ENCODE results near the gene SMTN.

SMTN gene

GRCh38 chr22:31133911-31134310, 52.8 kb downstream of the SMTN start:
- no peak for DNase-seq

GRCh38 chr22:31134688-31135087, 53.6 kb downstream of the SMTN start:
- DNase-seq = no peak

GRCh38 chr22:31135706-31136105, 54.6 kb downstream of the SMTN start:
- no peak for DNase-seq

- DNase-seq = no peak
Measured at GRCh38 chr22:31136155-31136554, 55.0 kb downstream of the SMTN start.

GRCh38 chr22:31136711-31137110, 55.6 kb downstream of the SMTN start:
- DNase-seq = no peak

GRCh38 chr22:31137721-31138120, 56.6 kb downstream of the SMTN start:
- no peak for DNase-seq

- DNase-seq = no peak
Measured at GRCh38 chr22:31138126-31138525, 57.0 kb downstream of the SMTN start.

- DNase-seq = no peak
Measured at GRCh38 chr22:31139066-31139465, 57.9 kb downstream of the SMTN start.

GRCh38 chr22:31139866-31140716, 59.0 kb downstream of the SMTN start, which contains the start of gene PLA2G3:
Gene PLA2G3 (minus strand): TSS chr22:31140508. CDS start chr22:31140354, 154 bp downstream.
- DNase-seq = no peak

GRCh38 chr22:31140746-31141145, 59.6 kb downstream of the SMTN start:
- DNase-seq = no peak

- DNase-seq = no peak
Measured at GRCh38 chr22:31141551-31141950, 60.4 kb downstream of the SMTN start.

GRCh38 chr22:31142285-31142684, 61.2 kb downstream of the SMTN start:
- DNase-seq = no peak

GRCh38 chr22:31143038-31143437, 61.9 kb downstream of the SMTN start:
- DNase-seq = no peak

GRCh38 chr22:31143537-31143936, 62.4 kb downstream of the SMTN start:
- DNase-seq = peak in 1 of 2 donors; percentile 18

- no peak for DNase-seq
Measured at GRCh38 chr22:31144223-31144622, 63.1 kb downstream of the SMTN start.

GRCh38 chr22:31148488-31148887, 67.4 kb downstream of the SMTN start:
- no peak for DNase-seq

GRCh38 chr22:31148953-31149627, 68.0 kb downstream of the SMTN start:
- peak; percentile 53 to 64 for DNase-seq

GRCh38 chr22:31150615-31151014, 69.5 kb downstream of the SMTN start:
- DNase-seq = no peak

GRCh38 chr22:31151872-31152271, 70.8 kb downstream of the SMTN start:
- no peak for DNase-seq

- DNase-seq = no peak
Measured at GRCh38 chr22:31153357-31153756, 72.2 kb downstream of the SMTN start.

Measured in hippocampal formation (tissue), 2 donors.